CD14-positive monocyte (primary cell): ENCODE results near the gene OR7C1. TPM values are rescaled to one million over a fixed set of nuclear protein-coding genes. Genes with fewer than 3 reads are reported as not detected.
A peak's percentile ranks its signal among the peaks of the same experiment; 100 is the strongest.

Experiments used
- DNase-seq, 3 donors: peaks; one replicate each; pipeline ENCODE4 v3.0.0-alpha.2; 2011 to 2022
- H2AFZ ChIP-seq: 2 replicates; pipeline ENCODE4 v1.6.0; 2012; ENCODE audit warnings: mild to moderate bottlenecking, low read depth, low read length, inconsistent platforms; ENCODE audit not compliant: insufficient read depth, poor library complexity, severe bottlenecking
- H3K27ac ChIP-seq, 2 donors: 1 replicate in 1 of 2; 2 replicates in 1 of 2; pipeline ENCODE4 v1.5.1; 2012 to 2013; ENCODE audit warnings: low read length in 2 of 2, control low read depth in 1 of 2, inconsistent platforms in 1 of 2, low read depth in 1 of 2, mild to moderate bottlenecking in 1 of 2
- H3K27me3 ChIP-seq, 2 donors: one replicate each; pipeline versions ENCODE4 v1.6.0 to v1.6.1; 2011 to 2013; ENCODE audit warnings: low read length in 2 of 2; ENCODE audit not compliant: control insufficient read depth in 2 of 2, insufficient read depth in 2 of 2
- H3K36me3 ChIP-seq, 2 donors: replicated peaks in 1 of 2; 1 replicate in 1 of 2; 2 replicates in 1 of 2; pipeline versions ENCODE4 v1.5.1 to v1.6.1; 2012 to 2013; ENCODE audit warnings: low read length in 2 of 2, control low read depth in 1 of 2, inconsistent platforms in 1 of 2, mild to moderate bottlenecking in 1 of 2; ENCODE audit not compliant: insufficient read depth in 2 of 2, control insufficient read depth in 1 of 2
- H3K4me1 ChIP-seq, 2 donors: 1 replicate in 1 of 2; 2 replicates in 1 of 2; pipeline versions ENCODE4 v1.5.1 to v1.6.1; 2012 to 2013; ENCODE audit warnings: low read length in 2 of 2, control low read depth in 1 of 2, inconsistent platforms in 1 of 2, mild to moderate bottlenecking in 1 of 2, moderate library complexity in 1 of 2; ENCODE audit not compliant: insufficient read depth in 2 of 2, control insufficient read depth in 1 of 2
- H3K4me2 ChIP-seq: replicated peaks from 2 replicates; pipeline ENCODE3; 2012; ENCODE audit warnings: low read length, moderate library complexity, mild to moderate bottlenecking; ENCODE audit not compliant: poor library complexity, severe bottlenecking; ENCODE audit errors: extremely low read depth
- H3K4me3 ChIP-seq, 3 experiments: fragments of 200-600 bp in 1 of 3; sonication (generic) in 1 of 3; replicated peaks in 1 of 3; 1 replicate in 2 of 3; 2 replicates in 1 of 3; pipeline ENCODE4 v1.5.1; 2011 to 2013; ENCODE audit warnings: low read length in 3 of 3, mild to moderate bottlenecking in 3 of 3, control low read depth in 2 of 3, low read depth in 2 of 3, inconsistent platforms in 1 of 3, moderate library complexity in 1 of 3
- H3K79me2 ChIP-seq: 2 replicates; pipeline ENCODE4 v1.6.0; 2012; ENCODE audit warnings: mild to moderate bottlenecking, control low read depth, inconsistent platforms, low read length, moderate library complexity; ENCODE audit not compliant: insufficient read depth
- H3K9ac ChIP-seq: 2 replicates; pipeline ENCODE4 v1.6.0; 2017; ENCODE audit warnings: low read length, mild to moderate bottlenecking; ENCODE audit not compliant: insufficient read depth, poor library complexity, severe bottlenecking
- H3K9me3 ChIP-seq, 2 donors: replicated peaks in 1 of 2; 1 replicate in 1 of 2; 2 replicates in 1 of 2; pipeline versions ENCODE4 v1.5.1 to v1.6.1; 2012 to 2013; ENCODE audit warnings: low read length in 2 of 2, control low read depth in 1 of 2; ENCODE audit not compliant: control insufficient read depth in 1 of 2, insufficient read depth in 1 of 2
- H4K20me1 ChIP-seq: 2 replicates; pipeline ENCODE4 v1.6.0; 2012; ENCODE audit warnings: mild to moderate bottlenecking, low read length, control low read depth, moderate library complexity; ENCODE audit not compliant: insufficient read depth
- H3K27ac Mint-ChIP-seq, 7 donors: one replicate each; pipeline ENCODE4 v1.8.0; 2020; ENCODE audit warnings: mild to moderate bottlenecking in 7 of 7, mixed read lengths in 7 of 7, moderate library complexity in 6 of 7, inconsistent platforms in 2 of 7
- H3K27me3 Mint-ChIP-seq, 3 donors: one replicate each; pipeline ENCODE4 v1.8.0; 2021 to 2022; ENCODE audit warnings: low read depth in 3 of 3, mild to moderate bottlenecking in 3 of 3, mixed read lengths in 3 of 3, moderate library complexity in 3 of 3, inconsistent platforms in 1 of 3
- H3K36me3 Mint-ChIP-seq, 2 donors: one replicate each; pipeline ENCODE4 v1.8.0; 2020; ENCODE audit warnings: mixed read lengths in 2 of 2, inconsistent platforms in 1 of 2, mild to moderate bottlenecking in 1 of 2
- H3K4me1 Mint-ChIP-seq: one replicate; pipeline ENCODE4 v1.8.0; 2020; ENCODE audit warnings: mild to moderate bottlenecking, mixed read lengths
- H3K4me3 Mint-ChIP-seq, 2 donors: one replicate each; pipeline ENCODE4 v1.8.0; 2020; ENCODE audit warnings: mild to moderate bottlenecking in 2 of 2, mixed read lengths in 2 of 2, moderate library complexity in 1 of 2
- H3K9me3 Mint-ChIP-seq, 7 donors: one replicate each; pipeline ENCODE4 v1.8.0; 2020 to 2022; ENCODE audit warnings: mixed read lengths in 7 of 7, mild to moderate bottlenecking in 6 of 7, moderate library complexity in 6 of 7, inconsistent platforms in 2 of 7
- CTCF ChIP-seq: fragments of 200-600 bp; IDR thresholded peaks from one replicate; pipeline ENCODE4 v1.8.0; 2022; ENCODE audit warnings: antibody characterized with exemption, mild to moderate bottlenecking
- whole genome bisulfite sequencing: methylation state at CpG from one replicate; pipeline ENCODE4 v1.1.5; 2013; ENCODE audit warnings: missing lambda C conversion rate; ENCODE audit not compliant: insufficient coverage; 5-methylcytosine and 5-hydroxymethylcytosine counted together
- intact Hi-C, 2 donors: fragments of 100-400 bp; cut with micrococcal nuclease; formaldehyde crosslinking; loops; one replicate each; pipeline versions ENCODE4 v1.15.0 to v1.15.1; 2023
- polyA plus RNA-seq, 3 donors: library from polyadenylated mRNA; depleted of rRNA in 1 of 3; unstranded in 2 of 3; stranded (reverse) in 1 of 3; fragments of 300-500 nt in 2 of 3; fragments of >200 nt in 1 of 3; fragmentation: Illumina TruSeq in 2 of 3; gene quantifications; 1 replicate in 2 of 3; 2 replicates in 1 of 3; pipeline ENCODE4 v1.2.3, GENCODE V29; 2012 to 2021

The OR7C1 gene
- polyA plus RNA-seq, 3 donors, result 0.02 to 0.15 TPM; not detected in 1

GRCh38 chr19:14868497-14868896, 33.5 kb upstream of the OR7C1 start:
- Mint-ChIP-seq H3K9me3 (peaks cover 0 to 1% (median 0%) of the 10 kb centered on the region in 7 donors), H3K27ac (no peak overlapping the region), H3K4me3 (no peak overlapping the region), H3K27me3 (peaks cover 1 to 9% (median 2%) of the 10 kb centered on the region in 3 donors), H3K36me3 (no peaks in the 10 kb centered on the region), H3K4me1 (no peaks in the 10 kb centered on the region)
- Histone ChIP-seq H3K4me1 (no peaks in the 10 kb centered on the region), H2AFZ (no peak overlapping the region), H3K9me3 (no peaks in the 10 kb centered on the region), H3K79me2 (no peaks in the 10 kb centered on the region), H3K9ac (no peak overlapping the region), H3K27me3 (peaks cover 0 to 6% of the 10 kb centered on the region in 2 donors), H4K20me1 (no peaks in the 10 kb centered on the region), H3K4me3 (no peak overlapping the region), H3K36me3 (no peaks in the 10 kb centered on the region), H3K27ac (no peak overlapping the region), H3K4me2 (no peak overlapping the region)
- DNase-seq, result no peak
- no CpG with 5 or more reads among the region's 5 CpGs for WGBS
- intact Hi-C loops, result no loop called here
- no peak for TF ChIP-seq CTCF

- intact Hi-C loops, result no loop called here
- Histone ChIP-seq H3K27ac (no peak within 1 kb of the TSS), H3K4me1 (no peaks in the 10 kb centered on the region), H3K4me2 (no peak within 1 kb of the TSS), H3K27me3 (no peaks in the 10 kb centered on the region), H3K4me3 (no peak within 1 kb of the TSS), H3K36me3 (no peaks in the 10 kb centered on the region), H2AFZ (no peak within 1 kb of the TSS), H4K20me1 (no peaks in the 10 kb centered on the region), H3K9ac (no peak within 1 kb of the TSS), H3K9me3 (no peaks in the 10 kb centered on the region), H3K79me2 (no peaks in the 10 kb centered on the region)
- Mint-ChIP-seq H3K9me3 (no peaks in the 10 kb centered on the region), H3K27ac (peak within 1 kb of the TSS in 1 of 7 donors; percentile 26), H3K4me1 (no peaks in the 10 kb centered on the region), H3K27me3 (peaks cover 2 to 8% (median 4%) of the 10 kb centered on the region in 3 donors), H3K36me3 (no peaks in the 10 kb centered on the region), H3K4me3 (no peak within 1 kb of the TSS)
- whole genome bisulfite sequencing, result 100% methylated on average over 2 of the region's 5 CpGs
- DNase-seq, result no peak
- no peak for TF ChIP-seq CTCF
Observed at GRCh38 chr19:14848822-14849221, 13.8 kb upstream of the OR7C1 start, which contains the start of gene OR7A10. OR7A10 (minus strand) TSS chr19:14848922; CDS start chr19:14841877, 7,045 bp downstream.
